HFF-Myc (cell line): ENCODE data around the gene CCDC73.

ENCODE experiments used
- DNase-seq: peaks from one replicate; pipeline ENCODE4 v3.0.0-alpha.2; 2011; ENCODE audit warnings: low read depth; ENCODE audit errors: extremely low read depth
- H3K4me3 ChIP-seq: replicated peaks from 2 replicates; pipeline ENCODE4 v1.5.1; 2011; ENCODE audit warnings: low read depth, mild to moderate bottlenecking, control low read depth, low read length
- TF ChIP-seq, protein P1 (sequence below): IDR thresholded peaks from 2 replicates; pipeline ENCODE4 v1.5.1; 2012; ENCODE audit warnings: mild to moderate bottlenecking, low read depth, low read length, control low read depth; ENCODE audit errors: missing control alignments

Gene CCDC73

DNA sequence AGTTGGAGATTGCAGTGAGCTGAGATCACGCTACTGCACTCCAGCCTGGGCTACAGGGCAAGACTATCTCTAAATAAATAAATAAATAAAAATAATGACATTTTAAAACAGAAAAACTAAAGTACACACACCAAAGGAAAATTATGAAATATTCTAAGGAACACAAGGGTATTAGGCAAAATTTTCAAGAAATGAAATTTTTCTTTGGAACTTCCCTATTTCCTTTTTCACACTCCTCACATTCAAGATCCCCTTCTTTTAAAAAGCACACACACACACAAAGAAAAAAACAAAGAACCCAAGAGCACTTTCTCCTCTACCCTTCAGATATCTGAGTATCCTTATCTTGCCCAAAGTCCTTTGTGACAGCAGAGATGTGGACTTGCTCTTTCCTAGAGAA is 92.8 kb downstream of the CCDC73 start:
- DNase-seq: no peak

DNA sequence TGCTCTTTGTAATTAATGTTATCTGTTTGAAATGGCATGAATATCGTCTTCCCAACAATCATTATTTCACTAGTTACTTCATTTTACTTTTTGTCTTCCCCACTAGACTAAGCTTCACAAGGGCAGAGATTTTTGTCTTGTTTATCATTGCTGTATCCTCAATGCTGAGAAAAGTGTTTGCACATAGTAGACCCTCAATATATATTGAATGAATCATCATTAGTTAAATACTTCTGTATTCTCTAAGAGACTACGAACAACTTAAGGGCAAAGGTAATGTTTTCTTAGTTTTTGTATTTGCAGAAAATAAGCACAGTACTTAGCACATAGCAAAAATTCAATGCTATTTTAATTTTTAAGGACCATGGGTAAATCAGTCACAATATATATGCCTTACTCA is 95.9 kb downstream of the CCDC73 start:
- no peak overlapping the region for H3K4me3 ChIP-seq
- DNase-seq: no peak
- TF ChIP-seq, protein P1, sequence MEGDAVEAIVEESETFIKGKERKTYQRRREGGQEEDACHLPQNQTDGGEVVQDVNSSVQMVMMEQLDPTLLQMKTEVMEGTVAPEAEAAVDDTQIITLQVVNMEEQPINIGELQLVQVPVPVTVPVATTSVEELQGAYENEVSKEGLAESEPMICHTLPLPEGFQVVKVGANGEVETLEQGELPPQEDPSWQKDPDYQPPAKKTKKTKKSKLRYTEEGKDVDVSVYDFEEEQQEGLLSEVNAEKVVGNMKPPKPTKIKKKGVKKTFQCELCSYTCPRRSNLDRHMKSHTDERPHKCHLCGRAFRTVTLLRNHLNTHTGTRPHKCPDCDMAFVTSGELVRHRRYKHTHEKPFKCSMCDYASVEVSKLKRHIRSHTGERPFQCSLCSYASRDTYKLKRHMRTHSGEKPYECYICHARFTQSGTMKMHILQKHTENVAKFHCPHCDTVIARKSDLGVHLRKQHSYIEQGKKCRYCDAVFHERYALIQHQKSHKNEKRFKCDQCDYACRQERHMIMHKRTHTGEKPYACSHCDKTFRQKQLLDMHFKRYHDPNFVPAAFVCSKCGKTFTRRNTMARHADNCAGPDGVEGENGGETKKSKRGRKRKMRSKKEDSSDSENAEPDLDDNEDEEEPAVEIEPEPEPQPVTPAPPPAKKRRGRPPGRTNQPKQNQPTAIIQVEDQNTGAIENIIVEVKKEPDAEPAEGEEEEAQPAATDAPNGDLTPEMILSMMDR: no peak

More for the DNA sequence above, 92.8 kb downstream of the CCDC73 start:
- no peak overlapping the region for H3K4me3 ChIP-seq
- TF ChIP-seq, protein P1: no peak

DNA sequence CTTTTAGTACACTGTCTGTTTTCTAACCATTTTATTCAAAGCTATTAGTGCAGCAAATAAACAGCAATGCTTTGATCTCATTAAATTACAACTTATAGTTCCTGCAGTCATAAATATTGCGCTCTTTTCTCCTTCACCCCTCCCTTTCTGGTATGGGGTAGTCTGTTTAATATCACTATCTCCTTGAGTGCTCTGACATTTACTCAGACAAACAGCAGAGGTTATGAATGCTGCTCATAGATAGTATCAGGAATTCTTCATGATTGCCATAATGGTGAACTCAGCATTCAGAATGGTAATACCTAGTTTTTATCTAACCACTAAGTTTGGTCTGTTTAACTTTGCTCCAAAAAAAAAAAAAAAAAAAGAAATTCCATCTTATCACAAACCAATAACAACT is 123.4 kb downstream of the CCDC73 start:
- TF ChIP-seq, protein P1: no peak
- no peak for DNase-seq
- H3K4me3 ChIP-seq: no peak overlapping the region

DNA sequence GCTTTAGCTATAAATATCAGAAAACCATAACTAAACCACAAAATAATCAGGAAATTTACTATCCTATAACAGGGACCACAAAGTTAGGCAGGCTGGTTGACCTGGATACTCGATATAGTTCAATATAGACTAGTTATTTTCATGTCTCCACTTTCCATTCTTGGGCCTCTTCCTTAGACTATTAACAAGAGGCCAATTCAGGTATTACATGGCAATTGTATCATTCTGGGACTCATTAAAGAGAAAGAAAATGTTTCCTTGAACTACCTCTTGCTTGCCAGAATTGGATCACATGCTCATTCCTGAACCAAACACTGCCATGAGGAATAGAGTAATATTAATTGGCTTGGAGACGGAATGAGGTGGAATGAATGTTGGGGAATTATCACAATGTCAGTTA is 134.8 kb downstream of the CCDC73 start:
- TF ChIP-seq, protein P1: no peak
- no peak overlapping the region for H3K4me3 ChIP-seq
- DNase-seq: no peak

DNA sequence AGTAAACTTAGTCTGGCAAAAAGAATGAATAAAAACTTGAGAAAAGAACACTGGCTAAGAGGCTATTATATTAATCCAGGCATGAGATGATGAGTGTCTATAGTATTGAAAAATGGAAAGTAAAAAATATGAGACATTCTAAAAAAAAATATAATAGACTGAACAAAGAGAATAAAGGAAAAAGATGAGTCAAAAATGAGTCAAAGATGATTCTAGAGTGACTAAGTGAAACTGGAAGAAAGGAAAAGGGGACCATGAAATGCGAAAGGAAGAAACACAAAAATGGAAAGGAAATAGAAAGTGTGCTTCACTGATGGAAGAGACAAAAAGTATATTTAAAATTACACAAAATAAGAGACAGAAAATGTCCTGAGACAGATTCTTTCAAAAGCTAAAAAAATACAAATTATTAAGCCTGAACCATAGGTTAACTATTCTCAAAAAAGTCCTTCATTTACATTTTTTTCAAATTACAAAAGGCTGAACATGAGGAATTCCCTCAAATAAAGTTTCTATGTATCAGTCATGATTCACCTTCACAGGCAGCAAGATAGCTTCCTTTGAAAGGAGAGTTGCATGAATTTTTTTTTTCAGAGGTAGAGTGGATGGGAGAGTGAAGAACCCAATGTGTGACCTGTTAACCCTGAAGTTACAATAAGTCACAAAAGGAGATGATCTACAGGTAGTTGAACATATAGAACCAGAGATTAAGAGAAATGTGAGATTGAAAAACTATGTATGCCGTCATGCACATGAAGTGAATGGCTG is 135.6 kb downstream of the CCDC73 start:
- DNase-seq: no peak
- TF ChIP-seq, protein P1: no peak
- H3K4me3 ChIP-seq: no peak overlapping the region

DNA sequence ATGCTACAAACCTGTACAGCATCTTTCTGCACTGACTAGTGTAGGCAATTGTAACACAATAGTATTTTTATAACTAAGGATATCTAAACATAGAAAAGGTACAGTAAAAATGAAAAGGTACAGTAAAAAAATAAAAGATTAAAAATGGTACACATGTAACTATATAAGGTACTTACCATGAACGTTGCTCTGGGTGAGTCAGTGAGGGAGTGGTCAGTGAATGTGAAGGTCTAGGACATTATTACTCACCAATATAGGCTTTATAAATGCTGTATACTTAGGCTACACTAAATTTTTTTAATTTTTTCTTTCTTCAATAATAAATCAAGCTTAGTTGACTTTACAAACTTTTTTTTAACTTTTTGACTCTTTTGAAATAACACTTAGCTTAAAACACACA is 150.9 kb downstream of the CCDC73 start:
- H3K4me3 ChIP-seq: no peak overlapping the region
- TF ChIP-seq, protein P1: no peak
- no peak for DNase-seq

DNA sequence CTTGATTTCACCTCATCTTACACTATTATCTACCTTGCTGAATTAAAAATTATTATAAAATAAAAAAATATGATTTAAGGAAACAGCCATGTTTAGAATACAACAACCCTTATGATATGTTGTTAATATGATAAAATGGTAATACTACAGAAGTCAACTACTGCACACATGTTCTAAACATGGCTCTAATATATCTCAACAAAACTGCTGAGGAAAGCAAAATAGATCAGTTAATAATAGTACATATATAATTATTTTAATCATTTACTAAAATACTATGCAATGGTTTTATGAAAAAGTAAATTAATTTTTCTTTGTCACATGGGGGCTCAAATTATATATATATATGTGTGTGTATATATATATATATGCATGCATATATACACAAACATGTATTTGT is 153.1 kb downstream of the CCDC73 start:
- DNase-seq: no peak
- TF ChIP-seq, protein P1: no peak
- no peak overlapping the region for H3K4me3 ChIP-seq
